HK-2 (cell line): ENCODE measurements around the gene PRKN.
"Not testable (repeated sequence)": the region's sequence is repeated elsewhere in the genome, so short reads cannot be mapped to it uniquely, and the experiment has no call there.

Experiments
- DNase-seq: peaks from one replicate; pipeline ENCODE4 v3.0.0-alpha.2; 2018; ENCODE audit not compliant: unreplicated experiment

PRKN gene

DNA sequence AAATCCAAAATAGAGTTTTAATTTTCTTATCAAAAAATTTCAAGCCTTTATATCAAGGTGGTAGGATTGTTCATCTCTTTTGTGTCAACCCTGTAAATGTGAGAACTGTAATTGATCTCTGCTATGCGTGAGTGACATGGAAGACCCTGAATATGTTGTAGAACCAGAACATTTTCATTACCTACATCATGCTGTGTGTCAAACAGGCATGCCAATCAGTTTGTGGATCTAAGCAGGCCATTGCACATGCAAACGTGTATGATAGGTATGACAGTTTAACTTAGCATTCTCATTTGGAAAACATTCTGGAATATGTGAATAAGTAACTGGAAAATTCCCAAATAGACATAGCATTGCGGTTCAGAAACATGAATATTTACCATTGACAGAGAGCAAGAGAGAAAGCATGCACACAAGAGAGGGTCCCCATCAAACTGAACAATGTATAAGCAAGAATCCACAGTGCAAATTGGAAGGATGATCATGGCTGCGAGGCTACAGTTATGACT, 812.1 kb downstream of the PRKN start:
- DNase-seq, result no peak

DNA sequence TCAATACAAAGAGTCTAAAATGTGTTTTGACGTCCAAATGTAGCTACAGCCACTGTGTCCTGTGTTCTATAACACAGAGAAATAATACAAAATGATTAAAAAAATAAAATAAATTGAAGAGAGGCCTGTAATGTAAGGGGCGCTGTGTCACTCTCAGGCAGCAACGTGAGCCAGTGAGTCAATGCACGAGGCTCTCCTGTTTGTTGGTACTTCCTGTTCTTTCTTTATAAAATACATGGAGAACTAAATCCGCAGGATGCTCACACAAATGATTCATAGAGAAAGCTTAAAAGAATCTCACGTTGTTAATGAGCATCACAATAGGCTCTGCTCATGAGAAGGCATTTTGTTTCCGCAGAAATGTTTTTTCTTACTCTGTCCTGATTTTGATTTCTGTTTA, 818.7 kb downstream of the PRKN start:
- no peak for DNase-seq

DNA sequence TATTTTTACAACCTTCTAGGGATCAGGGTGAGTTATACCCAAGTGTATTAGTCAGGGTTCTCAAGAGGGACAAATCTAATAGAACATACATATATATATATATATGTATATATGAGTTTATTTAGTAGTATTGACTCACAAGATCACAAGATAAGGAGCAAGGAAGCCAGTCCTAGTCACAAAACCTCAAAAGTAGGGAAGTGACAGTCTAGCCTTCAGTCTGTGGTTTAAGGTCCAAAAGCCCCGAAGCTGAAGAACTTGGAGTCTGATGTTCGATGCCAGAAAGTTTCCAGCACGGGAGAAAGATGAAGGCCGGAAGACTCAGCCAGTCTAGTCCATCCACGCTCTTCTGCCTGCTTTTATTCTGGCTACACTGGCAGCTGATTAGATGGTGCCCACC, 821.0 kb downstream of the PRKN start:
- DNase-seq, result no peak

DNA sequence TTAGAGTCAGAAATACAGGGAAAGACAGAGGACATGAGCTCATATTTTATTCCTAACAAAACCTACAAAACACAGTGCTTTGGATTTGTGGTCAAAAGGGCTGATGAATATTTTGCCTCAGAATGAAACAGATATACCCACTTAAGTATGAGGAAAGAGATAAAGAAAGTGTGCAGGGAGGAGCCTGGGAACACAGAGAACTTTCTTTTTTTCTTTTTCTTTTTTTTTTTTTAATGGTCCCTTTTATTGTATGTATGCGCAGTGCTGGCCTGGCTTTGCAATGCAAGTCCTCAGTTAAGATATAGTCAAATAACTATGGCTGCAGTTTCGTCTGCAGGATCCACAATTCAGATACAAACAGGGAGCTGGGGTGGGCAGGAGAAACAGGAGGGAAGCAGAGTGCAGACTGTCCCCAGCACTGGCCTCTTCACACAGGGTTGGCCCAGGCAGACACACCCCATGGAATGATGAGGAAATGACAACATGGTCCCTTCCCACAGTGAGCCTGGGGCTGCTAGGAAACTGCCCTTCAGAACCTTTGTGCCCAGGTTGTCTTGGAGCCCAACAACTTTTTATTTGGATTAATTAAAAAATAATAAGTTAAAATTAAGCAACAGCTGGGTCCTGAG, 823.9 kb downstream of the PRKN start:
- no peak for DNase-seq

DNA sequence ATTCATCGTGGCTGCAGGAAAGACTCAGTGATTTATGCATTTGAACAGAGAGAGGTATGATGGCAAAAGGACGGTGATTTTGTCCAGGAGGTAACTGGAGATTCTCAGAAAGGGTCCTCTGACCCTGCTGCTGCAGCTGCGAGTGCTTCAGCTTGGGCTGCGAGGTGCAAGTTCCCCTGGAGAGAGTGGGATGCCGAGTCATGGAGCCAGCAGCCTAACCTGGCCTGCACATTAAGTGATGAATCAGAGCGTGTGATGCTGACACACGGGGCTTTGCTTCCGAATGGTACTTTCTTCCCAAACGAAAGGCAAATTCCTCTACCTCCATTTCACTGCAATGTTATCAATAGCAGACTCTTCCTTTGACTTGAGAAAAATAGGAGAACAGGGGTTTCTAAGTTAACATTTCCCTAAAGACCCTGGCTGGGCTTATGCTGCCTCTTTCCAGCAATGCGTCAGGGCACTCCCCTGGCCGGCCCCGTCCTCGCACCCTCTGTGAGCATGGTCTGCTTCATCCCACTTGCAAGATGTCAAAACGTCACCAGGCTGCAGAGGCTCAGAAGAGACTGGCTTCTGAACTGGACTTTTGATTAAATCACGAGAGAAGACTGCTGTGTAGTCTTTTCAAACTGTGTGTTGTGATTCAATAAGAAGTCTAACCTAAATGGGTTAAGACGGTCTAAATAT, 825.7 kb downstream of the PRKN start:
- peak; percentile 5 for DNase-seq

DNA sequence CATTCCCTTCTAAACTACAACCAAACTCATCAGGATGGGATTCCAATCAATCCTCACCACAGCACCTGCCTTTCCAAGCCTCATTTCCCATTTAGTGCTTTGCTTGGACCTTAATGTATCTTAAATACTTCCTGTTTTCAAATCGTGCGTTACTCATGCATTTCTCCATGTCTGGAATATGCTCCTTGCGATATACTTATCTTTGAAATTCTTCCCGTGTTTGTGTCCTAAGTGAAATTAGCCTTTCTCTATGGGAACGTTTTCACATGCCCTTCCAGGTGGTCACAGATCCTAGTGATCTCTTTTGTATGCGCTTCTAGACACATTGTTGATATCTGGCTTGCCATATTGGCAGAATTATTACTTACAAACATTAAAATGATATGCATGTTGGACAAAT, 833.1 kb downstream of the PRKN start:
- no peak for DNase-seq

DNA sequence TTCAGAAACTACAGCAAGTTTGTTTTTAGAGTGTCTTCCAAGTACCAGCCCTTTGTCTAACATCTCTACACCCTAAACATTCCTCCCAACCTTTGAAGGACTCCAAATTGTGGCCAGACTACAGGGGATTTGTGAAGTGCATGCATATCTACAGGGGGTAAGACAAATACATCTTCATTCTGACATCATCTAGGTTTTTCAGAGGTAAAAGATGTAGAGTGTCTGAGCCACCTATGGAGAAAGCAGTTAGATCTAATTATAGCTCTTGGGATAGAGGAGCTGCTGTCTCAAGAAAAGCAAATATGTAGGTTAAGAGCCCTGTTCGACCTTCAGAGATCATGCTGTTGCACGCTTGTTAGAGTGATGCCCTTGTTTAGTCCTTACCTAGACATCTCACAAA, 836.0 kb downstream of the PRKN start:
- DNase-seq, result no peak

DNA sequence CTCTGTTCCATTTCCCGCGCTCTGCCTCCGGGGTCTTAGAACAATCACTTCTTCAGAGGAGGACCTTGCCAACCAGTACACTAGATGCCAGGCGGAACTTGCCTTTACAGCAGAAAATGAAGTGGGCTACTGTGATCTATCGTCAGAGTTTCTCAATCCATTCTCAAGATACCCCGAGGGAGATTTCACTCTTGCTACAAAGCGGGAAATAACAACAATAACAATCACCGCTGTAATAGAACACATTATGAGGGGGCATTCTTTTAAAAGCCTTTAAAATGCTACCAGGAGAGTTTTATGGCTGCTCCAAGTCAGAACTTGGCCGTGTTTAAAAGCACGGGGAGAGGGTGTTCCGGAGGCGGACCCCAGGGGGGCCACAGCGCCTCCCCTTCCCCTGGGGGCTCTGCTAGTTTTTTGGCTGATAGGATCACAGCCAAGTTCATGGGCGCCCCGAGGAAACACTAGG, 836.7 kb downstream of the PRKN start:
- no peak for DNase-seq

DNA sequence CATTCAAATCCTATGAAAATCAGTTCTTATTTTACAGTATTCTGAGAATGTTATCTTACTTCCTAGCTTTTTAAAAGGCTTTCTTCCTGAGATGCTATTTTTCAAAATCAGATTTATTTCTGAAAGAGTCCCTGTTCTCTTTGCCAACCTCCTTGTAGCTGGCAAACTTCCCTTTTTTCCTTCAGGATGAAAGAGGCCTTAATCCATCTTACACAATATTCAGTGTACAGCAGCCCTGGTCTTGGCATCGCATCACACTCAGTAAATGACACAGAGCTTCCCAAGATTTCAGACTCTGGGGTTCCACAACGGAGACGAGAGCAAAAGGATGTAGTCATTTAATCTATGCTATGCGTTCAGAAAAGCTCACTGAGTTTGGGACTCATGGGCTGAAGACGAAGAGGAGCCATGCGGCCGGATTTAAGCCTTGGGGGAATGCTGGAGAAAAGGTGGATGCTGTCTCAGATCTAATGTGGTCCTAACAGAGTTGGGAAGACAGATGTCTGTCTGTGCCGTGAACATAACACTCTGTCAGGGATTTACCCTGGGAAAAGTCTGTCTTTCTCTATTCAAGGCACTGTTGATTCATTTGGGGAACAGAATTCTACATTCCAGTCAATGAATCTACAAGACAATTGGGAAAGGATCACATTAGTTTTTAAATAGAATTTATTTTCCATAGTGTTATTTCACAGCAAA, 837.3 kb downstream of the PRKN start:
- no peak for DNase-seq

DNA sequence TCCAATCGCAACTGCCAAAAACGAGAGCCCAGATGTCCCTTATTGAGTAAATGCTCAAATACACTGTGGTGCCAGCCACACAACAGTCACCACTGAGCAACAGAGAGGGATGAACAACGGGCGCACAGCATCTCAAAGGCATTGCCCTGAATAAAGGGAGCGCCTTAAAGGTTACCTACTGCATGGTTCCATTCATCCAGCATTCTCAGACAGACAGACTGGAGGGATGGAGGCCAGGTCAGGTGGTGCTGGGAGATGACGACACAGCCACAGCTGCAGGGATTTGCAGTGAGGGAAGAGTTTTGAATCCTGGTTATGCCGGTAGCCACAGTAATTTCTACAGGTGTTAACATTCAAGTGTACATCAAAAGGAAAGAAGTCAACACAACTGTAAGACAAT, 838.2 kb downstream of the PRKN start:
- no peak for DNase-seq

DNA sequence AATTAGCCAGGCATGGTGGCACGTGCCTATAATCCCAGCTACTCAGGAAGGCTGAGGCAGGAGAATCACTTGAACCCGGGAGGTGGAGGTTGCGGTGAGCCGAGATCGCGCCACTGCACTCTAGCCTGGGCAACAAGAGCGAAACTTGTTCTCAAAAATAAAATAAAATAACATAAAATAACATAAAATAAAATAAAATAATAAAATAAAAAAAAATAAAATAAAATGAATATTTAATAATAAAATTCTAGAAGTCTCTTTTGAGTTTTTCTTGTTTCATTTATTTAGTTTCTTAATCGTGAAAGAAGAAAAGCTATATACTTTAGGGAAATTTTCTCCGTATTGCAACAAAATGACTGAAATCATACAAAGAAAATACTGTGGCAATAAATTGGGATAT, 841.0 kb downstream of the PRKN start:
- DNase-seq, result not testable (repeated sequence)

DNA sequence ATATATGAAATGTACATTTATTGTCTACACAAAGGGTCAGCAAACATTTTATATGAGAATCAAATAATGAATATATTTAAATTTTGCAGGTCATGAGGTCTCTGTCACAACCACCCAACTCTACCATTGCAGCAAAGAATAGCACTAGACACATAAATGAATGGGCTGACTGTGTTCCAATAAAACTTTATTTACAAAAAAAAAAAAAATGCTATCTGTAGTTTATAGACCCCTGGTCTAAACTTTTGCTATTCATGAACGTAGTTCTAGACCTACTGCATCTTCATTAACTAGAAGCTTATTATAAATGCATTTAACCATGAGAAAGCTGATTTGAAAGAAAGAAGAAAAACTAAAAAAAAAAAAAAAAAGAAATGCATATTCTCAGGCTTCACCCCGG, 842.8 kb downstream of the PRKN start:
- DNase-seq, result no peak

DNA sequence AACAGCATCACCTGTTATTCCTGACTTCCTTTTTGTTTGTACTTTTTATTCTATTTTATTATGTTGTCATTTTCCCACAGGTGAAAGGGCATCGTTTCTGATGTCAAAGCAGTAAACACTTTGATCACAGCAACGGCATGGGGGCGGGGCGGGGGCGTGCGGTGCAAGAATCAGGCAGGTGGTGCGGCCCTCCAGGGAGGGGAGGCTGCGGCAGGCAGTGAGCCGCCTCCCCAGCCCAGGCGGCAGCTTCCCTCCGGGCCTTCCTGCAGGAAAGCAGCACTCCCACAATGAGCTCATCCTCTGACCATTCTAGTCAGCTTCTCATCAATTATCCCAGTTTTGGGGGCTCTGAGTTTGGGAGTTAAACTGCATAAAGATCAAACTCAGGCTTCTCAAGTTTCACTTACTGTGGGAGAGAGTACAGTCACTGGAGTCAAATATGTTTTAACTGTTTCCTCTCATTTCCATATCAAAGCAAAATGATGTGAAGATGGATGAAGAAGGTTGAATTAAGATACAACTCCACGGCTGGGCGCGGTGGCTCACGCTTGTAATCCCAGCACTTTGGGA, 845.3 kb downstream of the PRKN start:
- DNase-seq, result no peak

DNA sequence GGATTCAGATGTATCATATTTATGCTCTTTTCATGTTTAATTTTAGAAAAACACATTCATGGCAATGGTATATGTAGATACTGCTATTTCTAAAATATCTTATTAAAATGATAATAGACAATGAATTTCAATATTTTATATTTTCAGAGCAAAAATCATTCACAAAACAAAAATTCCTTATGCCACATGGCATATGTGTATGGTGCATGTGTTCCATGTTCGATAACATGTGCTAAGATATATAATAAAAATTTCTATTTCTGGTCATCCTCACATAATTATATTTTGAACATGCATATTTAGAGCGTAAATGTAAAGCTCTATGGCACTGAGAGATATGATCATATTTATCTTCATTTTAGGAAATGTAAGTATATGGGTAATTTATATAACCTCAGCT, 847.5 kb downstream of the PRKN start:
- no peak for DNase-seq

DNA sequence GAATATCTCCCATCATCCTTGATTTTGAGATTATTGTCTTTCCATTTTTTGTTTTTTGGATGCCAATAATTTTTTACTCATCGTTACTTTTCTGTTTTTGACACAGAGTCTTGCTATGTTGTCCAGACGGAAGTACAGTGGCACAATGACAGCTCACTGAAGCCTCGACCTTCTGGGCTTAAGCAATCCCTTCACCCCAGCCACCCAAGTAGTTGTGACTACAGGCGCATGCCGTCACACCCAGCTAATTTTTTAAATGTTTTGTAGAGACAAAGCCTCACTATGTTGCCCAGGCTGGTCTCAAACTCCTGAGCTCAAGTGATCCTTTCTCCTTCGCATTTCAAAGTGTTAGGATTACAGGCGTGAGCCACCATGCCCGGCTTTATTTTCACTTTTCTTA, 851.3 kb downstream of the PRKN start:
- DNase-seq, result no peak

DNA sequence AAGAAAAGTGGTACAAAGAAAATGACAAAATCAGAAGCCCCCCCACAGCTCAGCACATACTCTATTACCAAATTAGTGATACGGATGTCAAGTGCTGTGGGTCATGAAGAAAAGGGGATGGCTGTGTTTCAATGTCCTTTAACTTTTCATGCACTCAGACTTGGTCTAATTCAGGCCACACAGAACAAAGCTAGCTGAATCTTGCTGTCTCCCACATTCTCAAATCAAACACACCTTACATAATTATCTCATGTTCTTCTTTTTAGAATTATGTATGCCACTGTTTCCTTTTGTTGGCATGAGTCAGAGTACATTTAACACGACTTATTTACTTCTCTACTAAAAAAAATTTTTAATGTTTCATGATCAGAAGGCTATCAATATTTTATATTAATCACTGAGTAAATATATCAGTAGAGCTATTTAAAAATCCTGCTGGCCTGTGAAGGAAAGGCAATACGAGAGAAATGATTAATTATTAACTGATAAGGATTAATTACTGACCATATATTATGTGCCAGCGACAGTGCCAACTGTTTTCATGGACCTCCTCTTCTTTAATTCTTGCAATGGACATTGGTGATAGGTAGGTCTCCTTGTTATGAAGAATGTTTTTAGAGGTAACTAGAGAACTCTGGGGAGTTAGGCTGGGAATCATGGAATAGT, 857.2 kb downstream of the PRKN start:
- no peak for DNase-seq

DNA sequence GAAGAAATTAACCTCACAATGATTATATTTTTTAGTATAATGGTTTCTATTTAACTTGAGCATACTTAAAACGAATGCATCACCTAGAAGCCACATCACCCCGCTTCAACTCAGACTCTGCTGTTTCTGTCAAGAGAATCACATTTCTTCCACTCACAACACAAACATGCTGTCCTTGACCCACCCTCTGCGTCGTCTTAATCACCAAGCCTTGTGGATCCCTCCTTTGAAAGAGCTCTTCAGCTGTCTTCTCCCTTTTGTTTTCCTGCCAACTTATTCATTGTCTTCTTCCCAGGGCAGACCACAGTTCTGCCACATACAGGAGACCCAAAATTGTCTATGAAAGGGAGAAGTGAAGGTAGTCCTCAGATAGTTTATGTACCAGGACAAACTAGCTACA, 858.1 kb downstream of the PRKN start:
- DNase-seq, result no peak

DNA sequence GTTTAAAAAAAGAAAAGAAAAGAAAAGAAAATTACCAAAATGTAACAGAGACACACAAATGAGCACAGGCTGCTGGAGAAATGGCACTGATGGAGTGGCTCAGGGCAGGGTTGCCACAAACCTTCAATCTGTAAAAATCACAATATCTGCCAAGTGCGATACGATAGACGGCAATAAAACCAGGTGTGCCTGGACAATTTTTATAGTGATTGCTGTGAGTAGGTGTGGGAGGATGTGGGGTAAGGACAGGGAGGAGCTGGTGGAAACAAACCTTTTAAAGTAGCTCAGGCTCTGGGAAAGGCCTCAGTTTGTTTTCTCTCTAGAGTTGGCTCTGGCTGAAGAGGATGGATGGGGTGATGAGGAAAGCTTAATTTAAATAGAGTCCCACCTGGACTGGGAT, 861.0 kb downstream of the PRKN start:
- DNase-seq, result no peak

DNA sequence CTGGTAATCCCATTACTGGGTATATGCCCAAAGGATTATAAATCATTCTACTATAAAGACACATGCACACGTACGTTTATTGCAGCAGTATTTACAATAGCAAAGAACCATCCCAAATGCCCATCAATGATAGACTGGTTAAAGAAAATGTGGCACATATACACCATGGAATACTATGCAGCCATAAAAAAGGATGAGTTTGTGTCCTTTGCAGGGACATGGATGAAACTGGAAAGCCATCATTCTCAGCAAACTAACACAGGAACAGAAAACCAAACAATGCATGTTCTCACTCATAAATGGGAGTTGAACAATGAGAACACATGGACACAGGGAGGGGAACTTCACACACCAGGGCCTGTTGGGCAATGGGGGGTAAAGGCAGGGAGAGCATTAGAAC, 866.5 kb downstream of the PRKN start:
- not testable (repeated sequence) for DNase-seq

DNA sequence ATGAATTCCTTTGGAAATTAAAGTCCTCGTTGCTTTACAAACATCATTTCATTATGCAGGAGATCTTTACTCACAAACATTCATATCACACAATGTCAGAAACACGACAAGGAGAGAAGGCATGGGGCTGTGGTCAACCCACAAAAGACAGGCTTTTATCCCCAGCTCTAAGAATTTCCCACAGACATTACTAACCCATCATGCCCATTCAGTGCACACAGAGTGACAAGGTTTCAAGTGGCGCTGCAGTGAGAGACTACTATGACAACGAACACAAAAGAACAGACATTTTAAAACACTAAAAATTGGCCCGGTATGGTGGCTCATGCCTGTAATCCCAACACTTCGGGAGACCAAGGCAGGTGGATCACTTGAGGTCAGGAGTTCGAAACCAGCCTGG, 873.9 kb downstream of the PRKN start:
- no peak for DNase-seq

DNA sequence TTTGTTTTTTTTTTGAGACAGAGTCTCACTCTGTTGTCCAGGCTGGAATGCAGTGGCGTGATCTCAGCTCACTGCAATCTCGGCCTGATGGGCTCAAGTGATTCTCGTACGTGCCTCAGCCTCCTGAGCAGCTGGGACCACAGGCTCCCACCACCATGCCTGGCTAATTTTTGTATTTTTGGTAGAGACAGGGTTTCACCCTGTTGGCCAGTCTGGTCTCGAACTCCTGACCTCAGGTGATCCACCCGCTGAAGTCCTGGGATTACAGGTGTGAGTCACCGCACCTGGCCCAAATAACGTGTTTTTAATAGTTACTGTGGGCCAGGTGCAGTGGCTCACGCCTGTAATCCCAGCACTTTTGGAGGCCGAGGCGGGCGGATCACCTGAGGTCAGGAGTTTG, 876.1 kb downstream of the PRKN start:
- not testable (repeated sequence) for DNase-seq

DNA sequence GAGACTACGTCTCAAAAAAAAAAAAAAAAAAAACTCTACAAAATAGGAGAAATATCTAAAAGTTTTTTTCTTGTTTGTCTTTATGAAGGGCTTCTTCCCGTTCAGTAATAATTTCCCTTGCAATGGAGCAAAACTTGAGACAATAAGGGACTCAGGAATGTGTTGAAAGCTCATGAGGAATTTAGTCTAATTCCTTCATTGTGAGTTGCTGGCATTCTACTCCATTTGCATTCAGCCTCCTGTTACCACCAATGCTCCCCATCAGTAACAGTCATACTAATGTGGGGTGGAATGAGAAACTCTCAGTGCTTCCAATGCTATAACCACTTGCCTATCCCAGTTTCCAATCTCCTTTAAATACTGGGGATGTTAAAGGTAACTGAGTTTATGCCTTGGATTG, 877.0 kb downstream of the PRKN start:
- no peak for DNase-seq
